Measurements from ENCODE around the gene ADRB2. TPM values are rescaled to one million over a fixed set of nuclear protein-coding genes. Genes with fewer than 3 reads are reported as not detected.
"Not testable (repeated sequence)": the region's sequence is repeated elsewhere in the genome, so short reads cannot be mapped to it uniquely, and the experiment has no call there.

ADRB2 gene
- total RNA-seq, 1 experiment from 2014 or later: 0.26 TPM

DNA sequence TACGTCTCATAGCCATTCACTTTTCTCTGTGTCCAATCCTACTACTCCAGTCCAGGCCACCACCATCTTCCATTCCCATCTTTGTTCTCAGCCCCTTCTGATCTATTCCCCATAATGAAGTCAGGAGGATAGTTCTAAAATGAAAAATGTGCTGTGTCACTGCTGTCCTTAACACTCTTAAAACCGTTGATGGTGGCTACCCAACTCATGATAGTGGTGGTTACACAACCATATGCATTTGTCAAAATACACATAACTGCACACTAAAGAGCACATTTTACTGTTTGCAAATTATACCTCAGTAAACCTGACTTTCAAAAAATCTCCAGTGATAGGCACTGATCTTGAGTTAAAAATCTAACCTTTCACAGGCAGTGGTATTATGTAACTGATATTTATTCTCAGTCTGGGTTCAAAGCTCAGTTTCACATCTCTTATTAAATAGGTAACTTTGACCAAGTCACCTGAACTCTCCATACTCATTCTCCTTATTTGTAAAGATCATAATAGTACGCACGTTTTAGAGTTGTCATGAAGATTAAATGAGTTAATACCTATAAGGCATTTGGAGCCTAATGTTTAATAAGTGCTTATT, 24.6 kb upstream of the ADRB2 start:
- Histone ChIP-seq H3K23ac (ENCODE audit: insufficient read length, low read depth, low read length) (no peak overlapping the region), H3K18ac (ENCODE audit: insufficient read length, low read depth, low read length) (no peak overlapping the region), H4K5ac (ENCODE audit: insufficient read length, low read depth, low read length) (no peak overlapping the region), H2BK120ac (ENCODE audit: low read depth, low read length, poor library complexity, severe bottlenecking) (no peak overlapping the region), H4K91ac (ENCODE audit: insufficient read length, low read depth, low read length) (no peak overlapping the region), H3K23me2 (ENCODE audit: insufficient read length, low read depth, low read length, poor library complexity, severe bottlenecking) (no peaks in the 10 kb centered on the region), H2AFZ (ENCODE audit: low read length) (no peak overlapping the region), H3K4ac (ENCODE audit: low read depth, low read length) (no peak overlapping the region), H3K27me3 (ENCODE audit: insufficient read depth, low read length) (no peaks in the 10 kb centered on the region), H3K79me2 (ENCODE audit: insufficient read depth, low read length) (no peaks in the 10 kb centered on the region), H3K9ac (ENCODE audit: extremely low read depth, insufficient read length, low read length) (no peak overlapping the region), H3K14ac (ENCODE audit: insufficient read depth, low read length) (no peak overlapping the region), H4K8ac (replicated peaks; ENCODE audit: insufficient read length, low read depth, low read length) (no peak overlapping the region), H3K4me2 (ENCODE audit: insufficient read depth, insufficient read length, low read length) (no peak overlapping the region), H3K56ac (ENCODE audit: insufficient read length, low read depth, low read length) (no peak overlapping the region), H3T11ph (ENCODE audit: low read length) (no peak overlapping the region), H3K4me1 (ENCODE audit: insufficient read depth, low read length) (no peaks in the 10 kb centered on the region; the same call in 1 of the 2 replicates), H2BK5ac (ENCODE audit: insufficient read length, low read length) (no peak overlapping the region), H2BK12ac (ENCODE audit: insufficient read length, low read depth, low read length) (no peak overlapping the region), H2BK15ac (ENCODE audit: low read depth, low read length) (no peak overlapping the region), H3K27ac (ENCODE audit: insufficient read length, low read depth, low read length) (no peak overlapping the region), H3K79me1 (ENCODE audit: insufficient read depth, low read depth, low read length, poor library complexity, severe bottlenecking) (no peaks in the 10 kb centered on the region), H3K9me3 (ENCODE audit: control insufficient read depth, low read depth, low read length) (no peaks in the 10 kb centered on the region), H2BK20ac (ENCODE audit: low read depth, low read length, poor library complexity, severe bottlenecking) (no peak overlapping the region), H2AK5ac (ENCODE audit: insufficient read length, low read length) (no peak overlapping the region), H4K20me1 (ENCODE audit: control insufficient read depth, insufficient read depth, insufficient read length) (no peaks in the 10 kb centered on the region)
- Mint-ChIP-seq H3K27me3 (ENCODE audit: low read depth) (no peaks in the 10 kb centered on the region), H3K4me3 (no peak overlapping the region), H3K27ac (no peak overlapping the region), H3K36me3 (ENCODE audit: insufficient read depth in 1 of 3, low read depth in 3 of 3) (no peaks in the 10 kb centered on the region; a peak in 1 of 7 replicates), H3K9me3 (no peaks in the 10 kb centered on the region; a peak in 1 of 5 replicates), H3K4me1 (peaks cover 5 to 7% of the 10 kb centered on the region in 2 experiments; a peak in 3 of 4 replicates)
- no CpG with 5 or more reads among the region's 4 CpGs for WGBS (ENCODE audit: extremely low coverage, insufficient read length, low lambda C conversion rate)
- TF ChIP-seq, protein P1, sequence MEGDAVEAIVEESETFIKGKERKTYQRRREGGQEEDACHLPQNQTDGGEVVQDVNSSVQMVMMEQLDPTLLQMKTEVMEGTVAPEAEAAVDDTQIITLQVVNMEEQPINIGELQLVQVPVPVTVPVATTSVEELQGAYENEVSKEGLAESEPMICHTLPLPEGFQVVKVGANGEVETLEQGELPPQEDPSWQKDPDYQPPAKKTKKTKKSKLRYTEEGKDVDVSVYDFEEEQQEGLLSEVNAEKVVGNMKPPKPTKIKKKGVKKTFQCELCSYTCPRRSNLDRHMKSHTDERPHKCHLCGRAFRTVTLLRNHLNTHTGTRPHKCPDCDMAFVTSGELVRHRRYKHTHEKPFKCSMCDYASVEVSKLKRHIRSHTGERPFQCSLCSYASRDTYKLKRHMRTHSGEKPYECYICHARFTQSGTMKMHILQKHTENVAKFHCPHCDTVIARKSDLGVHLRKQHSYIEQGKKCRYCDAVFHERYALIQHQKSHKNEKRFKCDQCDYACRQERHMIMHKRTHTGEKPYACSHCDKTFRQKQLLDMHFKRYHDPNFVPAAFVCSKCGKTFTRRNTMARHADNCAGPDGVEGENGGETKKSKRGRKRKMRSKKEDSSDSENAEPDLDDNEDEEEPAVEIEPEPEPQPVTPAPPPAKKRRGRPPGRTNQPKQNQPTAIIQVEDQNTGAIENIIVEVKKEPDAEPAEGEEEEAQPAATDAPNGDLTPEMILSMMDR (conservative IDR thresholded peaks at IDR 0.05): no peak
- no peak for DNase-seq

DNA sequence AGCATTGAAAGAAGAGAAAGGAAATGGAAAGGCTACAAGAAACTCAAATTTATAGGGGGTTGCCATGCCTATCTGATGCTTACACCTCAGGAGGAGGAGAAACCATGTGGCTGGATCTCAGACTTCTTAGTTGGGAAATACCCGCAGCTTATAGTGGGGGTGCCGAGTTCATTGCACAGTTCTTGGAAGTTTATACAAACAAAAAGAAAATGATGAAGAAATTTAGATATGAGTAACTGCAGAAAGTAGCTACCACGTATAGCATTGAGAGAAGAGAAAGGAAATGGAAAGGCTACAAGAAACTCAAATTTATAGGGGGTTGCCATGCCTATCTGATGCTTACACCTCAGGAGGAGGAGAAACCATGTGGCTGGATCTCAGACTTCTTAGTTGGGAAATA, 23.0 kb upstream of the ADRB2 start:
- not testable (repeated sequence) for H2BK20ac ChIP-seq (ENCODE audit: low read depth, low read length, poor library complexity, severe bottlenecking); H4K5ac ChIP-seq (ENCODE audit: insufficient read length, low read depth, low read length); H3K27me3 ChIP-seq (ENCODE audit: insufficient read depth, low read length); H2AFZ ChIP-seq (ENCODE audit: low read length); H3K23me2 ChIP-seq (ENCODE audit: insufficient read length, low read depth, low read length, poor library complexity, severe bottlenecking); H3K4me3 Mint-ChIP-seq; H3K56ac ChIP-seq (ENCODE audit: insufficient read length, low read depth, low read length); H3K23ac ChIP-seq (ENCODE audit: insufficient read length, low read depth, low read length); H3K14ac ChIP-seq (ENCODE audit: insufficient read depth, low read length); H3T11ph ChIP-seq (ENCODE audit: low read length); H2BK15ac ChIP-seq (ENCODE audit: low read depth, low read length); H4K91ac ChIP-seq (ENCODE audit: insufficient read length, low read depth, low read length); H4K8ac ChIP-seq (replicated peaks; ENCODE audit: insufficient read length, low read depth, low read length); H3K4me1 ChIP-seq (ENCODE audit: insufficient read depth, low read length); H3K9me3 ChIP-seq (ENCODE audit: control insufficient read depth, low read depth, low read length); H2BK12ac ChIP-seq (ENCODE audit: insufficient read length, low read depth, low read length); H3K4me1 Mint-ChIP-seq; H3K18ac ChIP-seq (ENCODE audit: insufficient read length, low read depth, low read length); H2AK5ac ChIP-seq (ENCODE audit: insufficient read length, low read length); H3K9ac ChIP-seq (ENCODE audit: extremely low read depth, insufficient read length, low read length); H2BK120ac ChIP-seq (ENCODE audit: low read depth, low read length, poor library complexity, severe bottlenecking); H4K20me1 ChIP-seq (ENCODE audit: control insufficient read depth, insufficient read depth, insufficient read length); H3K27ac ChIP-seq (ENCODE audit: insufficient read length, low read depth, low read length); H3K27me3 Mint-ChIP-seq (ENCODE audit: low read depth); H3K27ac Mint-ChIP-seq; H3K4me2 ChIP-seq (ENCODE audit: insufficient read depth, insufficient read length, low read length); H3K79me1 ChIP-seq (ENCODE audit: insufficient read depth, low read depth, low read length, poor library complexity, severe bottlenecking); H3K79me2 ChIP-seq (ENCODE audit: insufficient read depth, low read length); H2BK5ac ChIP-seq (ENCODE audit: insufficient read length, low read length); H3K9me3 Mint-ChIP-seq; H3K4ac ChIP-seq (ENCODE audit: low read depth, low read length); DNase-seq; H3K36me3 Mint-ChIP-seq (ENCODE audit: insufficient read depth in 1 of 3, low read depth in 3 of 3)
- no CpG with 5 or more reads among the region's 3 CpGs for WGBS (ENCODE audit: extremely low coverage, insufficient read length, low lambda C conversion rate)

Measured in H9 (cell line).